HepG2 (cell line): Measurements from ENCODE around the gene CAPN12. TPM values are rescaled to one million over a fixed set of nuclear protein-coding genes. Genes with fewer than 3 reads are reported as not detected.

Source experiments
- ASH2L ChIP-seq: fragments of 300-600, 200-600 bp; sonication (generic); IDR thresholded peaks from 2 replicates; pipeline ENCODE4 v1.7.0; 2017; ENCODE audit warnings: low read depth, mild to moderate bottlenecking, moderate library complexity, mixed read lengths, low read length; ENCODE audit not compliant: insufficient read length
- HES4 ChIP-seq: sonication (generic); formaldehyde crosslinking; IDR thresholded peaks from 2 replicates; pipeline ENCODE4 v1.9.0; 2021; ENCODE audit warnings: mild to moderate bottlenecking, missing genetic modification reagents, borderline replicate concordance
- HNF4G ChIP-seq, 2 experiments: sonication (generic) in 1 of 2; formaldehyde crosslinking in 1 of 2; IDR thresholded peaks; 2 replicates each; pipeline versions ENCODE4 v1.4.0 to v1.6.1; 2011 to 2020; ENCODE audit warnings: borderline replicate concordance in 2 of 2, low read depth in 2 of 2, mild to moderate bottlenecking in 2 of 2, low read length in 1 of 2, missing genetic modification reagents in 1 of 2, moderate library complexity in 1 of 2
- KMT2B ChIP-seq: IDR thresholded peaks from 2 replicates; pipeline ENCODE4 v1.6.1; 2016; ENCODE audit warnings: missing genetic modification reagents, missing compliant biosample characterization
- MEF2D ChIP-seq: sonication (generic); formaldehyde crosslinking; IDR thresholded peaks from 2 replicates; pipeline ENCODE4 v1.5.1; 2020; ENCODE audit warnings: mild to moderate bottlenecking, missing genetic modification reagents
- MXI1 ChIP-seq: IDR thresholded peaks from 3 replicates; pipeline ENCODE4 v1.6.1; 2012; ENCODE audit warnings: low read depth, low read length, inconsistent platforms, borderline replicate concordance
- POLR2A ChIP-seq, 2 experiments: IDR thresholded peaks; 2 replicates each; pipeline ENCODE4 v1.6.1; 2011; ENCODE audit warnings: low read depth in 2 of 2, low read length in 2 of 2, mild to moderate bottlenecking in 1 of 2, moderate library complexity in 1 of 2; ENCODE audit not compliant: insufficient read depth in 1 of 2
- SIX1 ChIP-seq: sonication (generic); formaldehyde crosslinking; IDR thresholded peaks from 2 replicates; pipeline ENCODE4 v1.4.0; 2020; ENCODE audit warnings: missing genetic modification reagents, borderline replicate concordance
- SOX6 ChIP-seq, 2 experiments: fragments of 450-650 bp in 1 of 2; sonication (generic) in 1 of 2; formaldehyde crosslinking in 1 of 2; IDR thresholded peaks; 2 replicates each; pipeline versions ENCODE4 v1.4.0 to v1.6.1; 2017 to 2020; ENCODE audit warnings: antibody characterized with exemption in 1 of 2, mild to moderate bottlenecking in 1 of 2, missing genetic modification reagents in 1 of 2
- TCF7 ChIP-seq: sonication (generic); IDR thresholded peaks from 2 replicates; pipeline ENCODE4 v1.6.1; 2016; ENCODE audit warnings: antibody characterized with exemption, low read depth
- ZNF280B ChIP-seq: sonication (generic); formaldehyde crosslinking; IDR thresholded peaks from 2 replicates; pipeline ENCODE4 v1.5.0; 2020; ENCODE audit warnings: missing genetic modification reagents, mild to moderate bottlenecking, borderline replicate concordance
- ZNF709 ChIP-seq: sonication (generic); formaldehyde crosslinking; IDR thresholded peaks from 2 replicates; pipeline ENCODE4 v1.5.0; 2020; ENCODE audit warnings: mild to moderate bottlenecking, missing genetic modification reagents
- polyA plus RNA-seq, 8 experiments: library from polyadenylated mRNA; depleted of rRNA in 3 of 8; stranded (reverse) in 7 of 8; unstranded in 1 of 8; fragments of >200 nt; fragmentation: Illumina TruSeq in 4 of 8; extraction: Trizol in 4 of 8; gene quantifications; 2 replicates each; pipeline versions ENCODE4 v1.2.1 to v1.2.3, GENCODE V29; 2011 to 2016; ENCODE audit warnings: low read depth in 4 of 8, missing spikeins in 1 of 8, mixed read lengths in 1 of 8; ENCODE audit not compliant: insufficient read depth in 1 of 8
- total RNA-seq, 5 experiments: library from RNA; depleted of rRNA; stranded (reverse); fragments of >200 nt; fragmentation: Illumina TruSeq; extraction: Trizol; gene quantifications; 2 replicates each; pipeline ENCODE4 v1.2.3, GENCODE V29; 2016; ENCODE audit warnings: low read depth in 1 of 5
- TF ChIP-seq, protein P1 (sequence below): sonication (generic); formaldehyde crosslinking; IDR thresholded peaks from 2 replicates; pipeline ENCODE4 v1.4.0; 2020; ENCODE audit warnings: missing genetic modification reagents, borderline replicate concordance
- TF ChIP-seq, protein P2 (sequence below): sonication (generic); formaldehyde crosslinking; IDR thresholded peaks from 2 replicates; pipeline ENCODE4 v1.5.0; 2020; ENCODE audit warnings: missing genetic modification reagents
- TF ChIP-seq, protein P3 (sequence below): sonication (generic); formaldehyde crosslinking; conservative IDR thresholded peaks from 2 replicates; pipeline ENCODE4 v1.4.0; 2020; ENCODE audit warnings: missing genetic modification reagents
- TF ChIP-seq, protein P4 (sequence below): sonication (generic); formaldehyde crosslinking; IDR thresholded peaks from 2 replicates; pipeline ENCODE4 v1.8.0; 2023; ENCODE audit warnings: mild to moderate bottlenecking, missing genetic modification reagents

The CAPN12 gene
- total and polyA plus RNA-seq, 2 of the 13 experiments (the other 11 are each of a cell fraction or from before 2014, with no cell fraction given) = 1.6 to 13.6 TPM

- TF ChIP-seq ZNF709 (0 out of 2 replicates have a peak, but pooled peaks have one; percentile 26), SIX1 (CRISPR knock-in tag) (peak; percentile 45; the same call in 1 of the 2 replicates), HNF4G (IDR thresholded peaks at IDR 0.05; ENCODE audit: borderline replicate concordance, low read depth, low read length) (peak; percentile 73), HNF4G (CRISPR knock-in tag; IDR thresholded peaks at IDR 0.05; ENCODE audit: borderline replicate concordance, low read depth) (no peak), HES4 (CRISPR knock-in tag) (0 out of 2 replicates have a peak, but pooled peaks have one; percentile 41), SOX6 (IDR thresholded peaks at IDR 0.05) (no peak), SOX6 (CRISPR knock-in tag; IDR thresholded peaks at IDR 0.05) (peak; percentile 80), MEF2D (CRISPR knock-in tag) (0 out of 2 replicates have a peak, but pooled peaks have one; percentile 14), TCF7 (peak; percentile 78), POLR2A (IDR thresholded peaks at IDR 0.05; ENCODE audit: insufficient read depth in 1 of 2, low read depth in 2 of 2, low read length in 2 of 2) (0 out of 4 replicates have a peak, but pooled peaks of 1 of the 2 experiments have one; percentile 2), MXI1 (no peak), KMT2B (CRISPR knock-in tag) (no peak), ASH2L (no peak), ZNF280B (peak; percentile 26; the same call in 1 of the 2 replicates)
- TF ChIP-seq, protein P1, sequence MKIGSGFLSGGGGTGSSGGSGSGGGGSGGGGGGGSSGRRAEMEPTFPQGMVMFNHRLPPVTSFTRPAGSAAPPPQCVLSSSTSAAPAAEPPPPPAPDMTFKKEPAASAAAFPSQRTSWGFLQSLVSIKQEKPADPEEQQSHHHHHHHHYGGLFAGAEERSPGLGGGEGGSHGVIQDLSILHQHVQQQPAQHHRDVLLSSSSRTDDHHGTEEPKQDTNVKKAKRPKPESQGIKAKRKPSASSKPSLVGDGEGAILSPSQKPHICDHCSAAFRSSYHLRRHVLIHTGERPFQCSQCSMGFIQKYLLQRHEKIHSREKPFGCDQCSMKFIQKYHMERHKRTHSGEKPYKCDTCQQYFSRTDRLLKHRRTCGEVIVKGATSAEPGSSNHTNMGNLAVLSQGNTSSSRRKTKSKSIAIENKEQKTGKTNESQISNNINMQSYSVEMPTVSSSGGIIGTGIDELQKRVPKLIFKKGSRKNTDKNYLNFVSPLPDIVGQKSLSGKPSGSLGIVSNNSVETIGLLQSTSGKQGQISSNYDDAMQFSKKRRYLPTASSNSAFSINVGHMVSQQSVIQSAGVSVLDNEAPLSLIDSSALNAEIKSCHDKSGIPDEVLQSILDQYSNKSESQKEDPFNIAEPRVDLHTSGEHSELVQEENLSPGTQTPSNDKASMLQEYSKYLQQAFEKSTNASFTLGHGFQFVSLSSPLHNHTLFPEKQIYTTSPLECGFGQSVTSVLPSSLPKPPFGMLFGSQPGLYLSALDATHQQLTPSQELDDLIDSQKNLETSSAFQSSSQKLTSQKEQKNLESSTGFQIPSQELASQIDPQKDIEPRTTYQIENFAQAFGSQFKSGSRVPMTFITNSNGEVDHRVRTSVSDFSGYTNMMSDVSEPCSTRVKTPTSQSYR (CRISPR knock-in tag) = peak; percentile 69; the same call in 1 of the 2 replicates
- TF ChIP-seq, protein P2, sequence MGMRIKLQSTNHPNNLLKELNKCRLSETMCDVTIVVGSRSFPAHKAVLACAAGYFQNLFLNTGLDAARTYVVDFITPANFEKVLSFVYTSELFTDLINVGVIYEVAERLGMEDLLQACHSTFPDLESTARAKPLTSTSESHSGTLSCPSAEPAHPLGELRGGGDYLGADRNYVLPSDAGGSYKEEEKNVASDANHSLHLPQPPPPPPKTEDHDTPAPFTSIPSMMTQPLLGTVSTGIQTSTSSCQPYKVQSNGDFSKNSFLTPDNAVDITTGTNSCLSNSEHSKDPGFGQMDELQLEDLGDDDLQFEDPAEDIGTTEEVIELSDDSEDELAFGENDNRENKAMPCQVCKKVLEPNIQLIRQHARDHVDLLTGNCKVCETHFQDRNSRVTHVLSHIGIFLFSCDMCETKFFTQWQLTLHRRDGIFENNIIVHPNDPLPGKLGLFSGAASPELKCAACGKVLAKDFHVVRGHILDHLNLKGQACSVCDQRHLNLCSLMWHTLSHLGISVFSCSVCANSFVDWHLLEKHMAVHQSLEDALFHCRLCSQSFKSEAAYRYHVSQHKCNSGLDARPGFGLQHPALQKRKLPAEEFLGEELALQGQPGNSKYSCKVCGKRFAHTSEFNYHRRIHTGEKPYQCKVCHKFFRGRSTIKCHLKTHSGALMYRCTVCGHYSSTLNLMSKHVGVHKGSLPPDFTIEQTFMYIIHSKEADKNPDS = no peak; the same call in 1 of the 2 replicates
- TF ChIP-seq, protein P3, sequence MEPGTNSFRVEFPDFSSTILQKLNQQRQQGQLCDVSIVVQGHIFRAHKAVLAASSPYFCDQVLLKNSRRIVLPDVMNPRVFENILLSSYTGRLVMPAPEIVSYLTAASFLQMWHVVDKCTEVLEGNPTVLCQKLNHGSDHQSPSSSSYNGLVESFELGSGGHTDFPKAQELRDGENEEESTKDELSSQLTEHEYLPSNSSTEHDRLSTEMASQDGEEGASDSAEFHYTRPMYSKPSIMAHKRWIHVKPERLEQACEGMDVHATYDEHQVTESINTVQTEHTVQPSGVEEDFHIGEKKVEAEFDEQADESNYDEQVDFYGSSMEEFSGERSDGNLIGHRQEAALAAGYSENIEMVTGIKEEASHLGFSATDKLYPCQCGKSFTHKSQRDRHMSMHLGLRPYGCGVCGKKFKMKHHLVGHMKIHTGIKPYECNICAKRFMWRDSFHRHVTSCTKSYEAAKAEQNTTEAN (CRISPR knock-in tag) = peak; percentile 88
- TF ChIP-seq, protein P4, sequence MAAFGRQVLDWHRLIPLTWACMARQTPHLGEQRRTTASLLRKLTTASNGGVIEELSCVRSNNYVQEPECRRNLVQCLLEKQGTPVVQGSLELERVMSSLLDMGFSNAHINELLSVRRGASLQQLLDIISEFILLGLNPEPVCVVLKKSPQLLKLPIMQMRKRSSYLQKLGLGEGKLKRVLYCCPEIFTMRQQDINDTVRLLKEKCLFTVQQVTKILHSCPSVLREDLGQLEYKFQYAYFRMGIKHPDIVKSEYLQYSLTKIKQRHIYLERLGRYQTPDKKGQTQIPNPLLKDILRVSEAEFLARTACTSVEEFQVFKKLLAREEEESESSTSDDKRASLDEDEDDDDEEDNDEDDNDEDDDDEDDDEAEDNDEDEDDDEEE (CRISPR knock-in tag) = peak; percentile 42; the same call in 1 of the 2 replicates
Observed at GRCh38 chr19:38700902-38701454, 43.3 kb downstream of the CAPN12 start (continued).
